Heart left ventricle (tissue), 13 donors: ENCODE results near the gene RHO.
"Not testable (repeated sequence)": the region's sequence is repeated elsewhere in the genome, so short reads cannot be mapped to it uniquely, and the experiment has no call there.

Experiments used
- CTCF ChIP-seq, 12 donors: fragments of 200-600 bp; sonication (generic) in 4 of 12; IDR thresholded peaks; one replicate each; pipeline versions ENCODE4 v1.5.0 to v1.8.0; 2018 to 2022; ENCODE audit warnings: antibody characterized with exemption in 12 of 12, mild to moderate bottlenecking in 5 of 12
- POLR2A ChIP-seq, 2 donors: fragments of 450-650 bp; IDR thresholded peaks; one replicate each; pipeline ENCODE4 v1.6.1; 2017; ENCODE audit warnings: antibody characterized with exemption in 2 of 2, mild to moderate bottlenecking in 2 of 2, moderate library complexity in 2 of 2
- donor health status: ischemic (EF 13 %, LVEDD 7.1; RV severe dilation, severe dysfunction).
- donor health status: DM: no; HTN: yes; CAD: no.
- donor health status: DM: no; HTN: no; CAD: no.
- donor health status: ischemic (EF 25% LVEDD 6.9; RV normal size, moderate dysfunction).
- donor health status: ischemic (EF 25% LVEDD 5.7; RV mildly dilated, moderate dysfunction).
- donor health status: ischemic (EF 35%, LVEDD 5.7; RV mildly dilated, moderate dysfunction).
- donor health status: nonischemic (EF 11% LVEDD 7.7; RV severe dilation, severe dysfunction).
- donor health status: DM: yes; HTN: yes; CAD: no.
- donor health status: PGD.
- donor health status: ischemic (EF 29% LVEDD 5.4; RV normal size, mild dysfunction).
- donor health status: nonischemic (EF 23%, LVEDD 6.1; RV moderate dilation, normal function).

- not testable (repeated sequence) for TF ChIP-seq CTCF, POLR2A (IDR thresholded peaks at IDR 0.05)
Measured at GRCh38 chr3:129487868-129488335, 40.5 kb upstream of the RHO start.
